ENCODE measurements around the gene HBG1.
"Not testable (repeated sequence)": the region's sequence is repeated elsewhere in the genome, so short reads cannot be mapped to it uniquely, and the experiment has no call there.

DNA sequence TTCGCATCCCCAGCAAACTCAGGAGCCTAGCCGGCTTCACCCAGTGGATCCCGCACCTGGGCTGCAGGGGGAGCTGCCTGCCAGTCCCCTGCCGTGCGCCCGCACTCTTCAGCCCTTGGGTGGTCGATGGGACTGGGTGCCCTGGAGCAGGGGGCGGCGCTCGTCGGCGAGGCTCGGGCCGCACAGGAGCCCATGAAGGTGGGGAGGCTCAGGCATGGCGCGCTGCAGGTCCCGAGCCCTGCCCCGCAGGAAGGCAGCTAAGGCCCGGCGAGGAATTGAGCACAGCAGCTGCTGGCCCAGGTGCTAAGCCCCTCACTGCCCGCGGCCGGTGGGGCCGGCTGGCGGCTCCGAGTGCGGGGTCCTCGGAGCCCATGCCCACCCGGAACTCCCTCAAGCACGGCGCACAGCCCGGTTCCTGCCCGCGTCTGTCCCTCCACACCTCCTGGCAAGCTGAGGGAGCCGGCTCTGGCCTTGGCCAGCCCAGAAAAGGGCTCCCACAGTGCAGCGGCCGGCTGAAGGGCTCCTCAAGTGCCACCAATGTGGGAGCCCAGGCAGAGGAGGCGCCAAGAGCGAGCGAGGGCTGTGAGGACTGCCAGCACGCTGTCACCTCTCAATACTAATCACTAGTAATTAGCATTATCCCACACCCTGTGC is 44.8 kb upstream of the HBG1 start:
- TF ChIP-seq, protein P1, sequence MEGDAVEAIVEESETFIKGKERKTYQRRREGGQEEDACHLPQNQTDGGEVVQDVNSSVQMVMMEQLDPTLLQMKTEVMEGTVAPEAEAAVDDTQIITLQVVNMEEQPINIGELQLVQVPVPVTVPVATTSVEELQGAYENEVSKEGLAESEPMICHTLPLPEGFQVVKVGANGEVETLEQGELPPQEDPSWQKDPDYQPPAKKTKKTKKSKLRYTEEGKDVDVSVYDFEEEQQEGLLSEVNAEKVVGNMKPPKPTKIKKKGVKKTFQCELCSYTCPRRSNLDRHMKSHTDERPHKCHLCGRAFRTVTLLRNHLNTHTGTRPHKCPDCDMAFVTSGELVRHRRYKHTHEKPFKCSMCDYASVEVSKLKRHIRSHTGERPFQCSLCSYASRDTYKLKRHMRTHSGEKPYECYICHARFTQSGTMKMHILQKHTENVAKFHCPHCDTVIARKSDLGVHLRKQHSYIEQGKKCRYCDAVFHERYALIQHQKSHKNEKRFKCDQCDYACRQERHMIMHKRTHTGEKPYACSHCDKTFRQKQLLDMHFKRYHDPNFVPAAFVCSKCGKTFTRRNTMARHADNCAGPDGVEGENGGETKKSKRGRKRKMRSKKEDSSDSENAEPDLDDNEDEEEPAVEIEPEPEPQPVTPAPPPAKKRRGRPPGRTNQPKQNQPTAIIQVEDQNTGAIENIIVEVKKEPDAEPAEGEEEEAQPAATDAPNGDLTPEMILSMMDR (IDR thresholded peaks at IDR 0.05), result not testable (repeated sequence)
- TF ChIP-seq POLR2AphosphoS5 (IDR thresholded peaks at IDR 0.05; ENCODE audit: low read depth, low read length); TCF7L2 (IDR thresholded peaks at IDR 0.05; ENCODE audit: low read depth, low read length); SIN3A (IDR thresholded peaks at IDR 0.05; ENCODE audit: borderline replicate concordance, insufficient read depth, low read depth, low read length): not testable (repeated sequence)
- TF ChIP-seq, protein P2, sequence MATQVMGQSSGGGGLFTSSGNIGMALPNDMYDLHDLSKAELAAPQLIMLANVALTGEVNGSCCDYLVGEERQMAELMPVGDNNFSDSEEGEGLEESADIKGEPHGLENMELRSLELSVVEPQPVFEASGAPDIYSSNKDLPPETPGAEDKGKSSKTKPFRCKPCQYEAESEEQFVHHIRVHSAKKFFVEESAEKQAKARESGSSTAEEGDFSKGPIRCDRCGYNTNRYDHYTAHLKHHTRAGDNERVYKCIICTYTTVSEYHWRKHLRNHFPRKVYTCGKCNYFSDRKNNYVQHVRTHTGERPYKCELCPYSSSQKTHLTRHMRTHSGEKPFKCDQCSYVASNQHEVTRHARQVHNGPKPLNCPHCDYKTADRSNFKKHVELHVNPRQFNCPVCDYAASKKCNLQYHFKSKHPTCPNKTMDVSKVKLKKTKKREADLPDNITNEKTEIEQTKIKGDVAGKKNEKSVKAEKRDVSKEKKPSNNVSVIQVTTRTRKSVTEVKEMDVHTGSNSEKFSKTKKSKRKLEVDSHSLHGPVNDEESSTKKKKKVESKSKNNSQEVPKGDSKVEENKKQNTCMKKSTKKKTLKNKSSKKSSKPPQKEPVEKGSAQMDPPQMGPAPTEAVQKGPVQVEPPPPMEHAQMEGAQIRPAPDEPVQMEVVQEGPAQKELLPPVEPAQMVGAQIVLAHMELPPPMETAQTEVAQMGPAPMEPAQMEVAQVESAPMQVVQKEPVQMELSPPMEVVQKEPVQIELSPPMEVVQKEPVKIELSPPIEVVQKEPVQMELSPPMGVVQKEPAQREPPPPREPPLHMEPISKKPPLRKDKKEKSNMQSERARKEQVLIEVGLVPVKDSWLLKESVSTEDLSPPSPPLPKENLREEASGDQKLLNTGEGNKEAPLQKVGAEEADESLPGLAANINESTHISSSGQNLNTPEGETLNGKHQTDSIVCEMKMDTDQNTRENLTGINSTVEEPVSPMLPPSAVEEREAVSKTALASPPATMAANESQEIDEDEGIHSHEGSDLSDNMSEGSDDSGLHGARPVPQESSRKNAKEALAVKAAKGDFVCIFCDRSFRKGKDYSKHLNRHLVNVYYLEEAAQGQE (IDR thresholded peaks at IDR 0.05; ENCODE audit: insufficient read depth in 1 of 2, low read depth in 2 of 2, low read length in 1 of 2), result not testable (repeated sequence)
